Adrenal gland (tissue), 5 donors: ENCODE measurements around the gene ADAMTS16.

ENCODE experiments used
- POLR2A ChIP-seq, 2 donors: fragments of 450-650 bp; IDR thresholded peaks; one replicate each; pipeline ENCODE4 v1.6.1; 2017; ENCODE audit warnings: antibody characterized with exemption in 2 of 2, mild to moderate bottlenecking in 2 of 2, moderate library complexity in 1 of 2
- TF ChIP-seq, protein P1 (sequence below), 6 experiments: fragments of 450-650 bp in 4 of 6; fragments of 200-600 bp in 2 of 6; sonication (generic) in 1 of 6; IDR thresholded peaks; 1 replicate in 5 of 6; 2 replicates in 1 of 6; pipeline versions ENCODE4 v1.5.1 to v1.8.0; 2016 to 2021; ENCODE audit warnings: antibody characterized with exemption in 6 of 6, mild to moderate bottlenecking in 2 of 6, moderate library complexity in 1 of 6
- donor health status: DM: no; HTN: no; CAD: no.

DNA sequence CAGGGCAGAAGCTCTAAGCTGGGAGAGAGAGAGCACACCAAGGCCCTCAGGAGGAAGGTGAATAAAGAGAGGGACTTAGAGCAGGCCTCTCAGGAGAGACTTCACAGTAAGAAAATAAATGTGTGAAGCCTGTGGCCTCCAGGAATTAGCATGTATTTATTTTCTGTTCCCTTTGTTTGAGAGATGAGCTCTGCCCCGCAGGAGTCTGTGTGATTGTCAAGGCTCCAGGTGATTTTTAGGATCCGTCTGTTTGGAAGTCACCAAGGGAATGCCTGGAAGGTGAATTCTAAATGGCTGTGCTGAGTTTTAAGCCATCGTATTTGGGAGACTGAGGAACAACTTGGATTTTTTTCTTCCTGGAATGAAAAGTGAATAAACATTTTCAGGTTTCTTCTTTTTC is 174.0 kb downstream of the ADAMTS16 start:
- TF ChIP-seq, protein P1, sequence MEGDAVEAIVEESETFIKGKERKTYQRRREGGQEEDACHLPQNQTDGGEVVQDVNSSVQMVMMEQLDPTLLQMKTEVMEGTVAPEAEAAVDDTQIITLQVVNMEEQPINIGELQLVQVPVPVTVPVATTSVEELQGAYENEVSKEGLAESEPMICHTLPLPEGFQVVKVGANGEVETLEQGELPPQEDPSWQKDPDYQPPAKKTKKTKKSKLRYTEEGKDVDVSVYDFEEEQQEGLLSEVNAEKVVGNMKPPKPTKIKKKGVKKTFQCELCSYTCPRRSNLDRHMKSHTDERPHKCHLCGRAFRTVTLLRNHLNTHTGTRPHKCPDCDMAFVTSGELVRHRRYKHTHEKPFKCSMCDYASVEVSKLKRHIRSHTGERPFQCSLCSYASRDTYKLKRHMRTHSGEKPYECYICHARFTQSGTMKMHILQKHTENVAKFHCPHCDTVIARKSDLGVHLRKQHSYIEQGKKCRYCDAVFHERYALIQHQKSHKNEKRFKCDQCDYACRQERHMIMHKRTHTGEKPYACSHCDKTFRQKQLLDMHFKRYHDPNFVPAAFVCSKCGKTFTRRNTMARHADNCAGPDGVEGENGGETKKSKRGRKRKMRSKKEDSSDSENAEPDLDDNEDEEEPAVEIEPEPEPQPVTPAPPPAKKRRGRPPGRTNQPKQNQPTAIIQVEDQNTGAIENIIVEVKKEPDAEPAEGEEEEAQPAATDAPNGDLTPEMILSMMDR (IDR thresholded peaks at IDR 0.05) = no peak
- TF ChIP-seq POLR2A (IDR thresholded peaks at IDR 0.05) = no peak
